Caco-2 (cell line): ENCODE measurements around the gene GRIN3B. TPM values are rescaled to one million over a fixed set of nuclear protein-coding genes. Genes with fewer than 3 reads are reported as not detected.

Experiments
- BruUV-seq: library from RNA; stranded (reverse); fragments of 400-500 nt; replicated peaks from 2 replicates; lab custom pipeline; 2021; lab: Mats Ljungman, UMichigan
- CTCF ChIA-PET: fragments of 300-600 bp; sonication (Branson Sonifier 250); formaldehyde crosslinking; loops from one replicate; lab custom pipeline; 2022; ENCODE audit warnings: antibody characterized with exemption; lab: Charles Lee
- POLR2A ChIA-PET: fragments of 300-600 bp; sonication (Branson Sonifier 250); formaldehyde crosslinking; loops from one replicate; lab custom pipeline; 2022; ENCODE audit warnings: antibody characterized with exemption; lab: Charles Lee
- DNase-seq, 2 experiments: peaks; one replicate each; pipeline versions ENCODE4 v3.0.0 to v3.0.0-alpha.2; 2020 to 2022
- H3K27me3 ChIP-seq: replicated peaks from 2 replicates; pipeline ENCODE4 v1.6.0; 2011; ENCODE audit warnings: low read length; ENCODE audit not compliant: control insufficient read depth, insufficient read depth
- H3K36me3 ChIP-seq: 2 replicates; pipeline ENCODE4 v1.5.1; 2011; ENCODE audit warnings: low read length; ENCODE audit not compliant: control insufficient read depth, insufficient read depth
- H3K4me1 ChIP-seq: fragments of 250-450 bp; sonication (Bioruptor Pico); 2 replicates; pipeline ENCODE4 v1.5.1; 2020; ENCODE audit warnings: mild to moderate bottlenecking
- H3K4me3 ChIP-seq: 2 replicates; pipeline ENCODE4 v1.5.1; 2011; ENCODE audit warnings: low read depth, mild to moderate bottlenecking, control low read depth, low read length
- H3K9me3 ChIP-seq: fragments of 250-450 bp; sonication (Bioruptor Pico); 2 replicates; pipeline ENCODE4 v1.5.1; 2020; ENCODE audit warnings: mild to moderate bottlenecking, moderate library complexity
- H3K27ac Mint-ChIP-seq: one replicate; pipeline ENCODE4 v1.8.0; 2022; ENCODE audit warnings: mixed read lengths; ENCODE audit not compliant: unreplicated experiment
- H3K27me3 Mint-ChIP-seq: one replicate; pipeline ENCODE4 v1.8.0; 2022; ENCODE audit warnings: mixed read lengths; ENCODE audit not compliant: insufficient read depth, unreplicated experiment
- H3K36me3 Mint-ChIP-seq: one replicate; pipeline ENCODE4 v1.8.0; 2022; ENCODE audit warnings: mild to moderate bottlenecking, mixed read lengths; ENCODE audit not compliant: insufficient read depth, unreplicated experiment
- H3K4me1 Mint-ChIP-seq: one replicate; pipeline ENCODE4 v1.8.0; 2022; ENCODE audit warnings: low read depth, mixed read lengths; ENCODE audit not compliant: unreplicated experiment
- H3K4me3 Mint-ChIP-seq: one replicate; pipeline ENCODE4 v1.8.0; 2022; ENCODE audit warnings: mild to moderate bottlenecking, moderate library complexity, mixed read lengths; ENCODE audit not compliant: unreplicated experiment
- H3K9me3 Mint-ChIP-seq: one replicate; pipeline ENCODE4 v1.8.0; 2022; ENCODE audit warnings: mixed read lengths; ENCODE audit not compliant: unreplicated experiment
- CTCF ChIP-seq, 2 experiments: fragments of 200-600 bp in 1 of 2; IDR thresholded peaks; 1 replicate in 1 of 2; 2 replicates in 1 of 2; pipeline versions ENCODE4 v1.5.1 to v1.8.0; 2011 to 2022; ENCODE audit warnings: antibody characterized with exemption in 1 of 2, control low read depth in 1 of 2, inconsistent platforms in 1 of 2, low read depth in 1 of 2, low read length in 1 of 2, mild to moderate bottlenecking in 1 of 2, moderate library complexity in 1 of 2; ENCODE audit not compliant: insufficient read depth in 1 of 2, severe bottlenecking in 1 of 2, unreplicated experiment in 1 of 2
- intact Hi-C: fragments of 100-400 bp; cut with micrococcal nuclease; formaldehyde crosslinking; loops from one replicate; pipeline ENCODE4 v1.10.0; 2022; ENCODE audit not compliant: unreplicated experiment
- total RNA-seq: library from RNA; stranded (reverse); gene quantifications from 2 replicates; pipeline ENCODE4 v1.2.3, GENCODE V29; 2022

The GRIN3B gene
- total RNA-seq, 1 experiment from 2014 or later = 0.41 TPM

- Histone ChIP-seq H3K4me1 (peaks cover 23% of the 10 kb centered on the region), H3K4me3 (no peak overlapping the region), H3K9me3 (no peaks in the 10 kb centered on the region), H3K27me3 (no peaks in the 10 kb centered on the region), H3K36me3 (no peaks in the 10 kb centered on the region; the same call in 1 of the 2 replicates)
- intact Hi-C loops = no loop called here
- H3K9me3 Mint-ChIP-seq = no peaks in the 10 kb centered on the region
- no TSS peak for BruUV-seq
- no peak for DNase-seq
- no peak overlapping the region for H3K27ac Mint-ChIP-seq
- TF ChIP-seq CTCF (IDR thresholded peaks at IDR 0.05; ENCODE audit: insufficient read depth in 1 of 2, low read depth in 1 of 2, low read length in 1 of 2, severe bottlenecking in 1 of 2, unreplicated experiment in 1 of 2) = no peak
- H3K36me3 Mint-ChIP-seq = peaks cover 27% of the 10 kb centered on the region
- no peaks in the 10 kb centered on the region for H3K27me3 Mint-ChIP-seq
- no peak overlapping the region for H3K4me3 Mint-ChIP-seq
- ChIA-PET POLR2A (no interaction called here), CTCF (no interaction called here)
- peaks cover under 1% of the 10 kb centered on the region for H3K4me1 Mint-ChIP-seq
These were observed 15.8 kb downstream of the GRIN3B start for GRCh38 chr19:1015782-1016646.

GRCh38 chr19:1016647-1017114, 16.5 kb downstream of the GRIN3B start:
- H3K27ac Mint-ChIP-seq = no peak overlapping the region
- ChIA-PET POLR2A (no interaction called here), CTCF (interaction anchor here (0.5 kb wide), 1 partner anchor 136 kb away, joined by 3 read pairs; no protein-coding TSS in a partner anchor)
- H3K9me3 ChIP-seq = no peaks in the 10 kb centered on the region
- H3K4me1 Mint-ChIP-seq = peaks cover 7% of the 10 kb centered on the region
- BruUV-seq = no TSS peak
- no peak overlapping the region for H3K4me3 ChIP-seq
- H3K4me1 ChIP-seq = peaks cover 23% of the 10 kb centered on the region
- intact Hi-C loops = no loop called here
- H3K9me3 Mint-ChIP-seq = no peaks in the 10 kb centered on the region
- DNase-seq = no peak
- no peaks in the 10 kb centered on the region for H3K27me3 Mint-ChIP-seq
- H3K4me3 Mint-ChIP-seq = no peak overlapping the region
- TF ChIP-seq CTCF (IDR thresholded peaks at IDR 0.05; ENCODE audit: insufficient read depth in 1 of 2, low read depth in 1 of 2, low read length in 1 of 2, severe bottlenecking in 1 of 2, unreplicated experiment in 1 of 2) = no peak
- H3K27me3 ChIP-seq = no peaks in the 10 kb centered on the region
- H3K36me3 Mint-ChIP-seq = peaks cover 34% of the 10 kb centered on the region
- H3K36me3 ChIP-seq = no peaks in the 10 kb centered on the region; the same call in 1 of the 2 replicates

- TF ChIP-seq CTCF (IDR thresholded peaks at IDR 0.05; ENCODE audit: insufficient read depth in 1 of 2, low read depth in 1 of 2, low read length in 1 of 2, severe bottlenecking in 1 of 2, unreplicated experiment in 1 of 2) = no peak
- H3K4me1 Mint-ChIP-seq = peaks cover 8% of the 10 kb centered on the region
- DNase-seq = no peak
These were observed 17.1 kb downstream of the GRIN3B start for GRCh38 chr19:1017115-1017905.

More at GRCh38 chr19:1017115-1017905, 17.1 kb downstream of the GRIN3B start:
- H3K27me3 ChIP-seq = no peaks in the 10 kb centered on the region
- no peaks in the 10 kb centered on the region for H3K9me3 ChIP-seq
- Mint-ChIP-seq H3K27ac (no peak overlapping the region), H3K36me3 (peaks cover 38% of the 10 kb centered on the region), H3K9me3 (no peaks in the 10 kb centered on the region), H3K4me3 (no peak overlapping the region), H3K27me3 (no peaks in the 10 kb centered on the region)
- intact Hi-C loops = no loop called here
- no TSS peak for BruUV-seq
- ChIA-PET CTCF (interaction anchor here (0.5 kb wide), 1 partner anchor 136 kb away, joined by 3 read pairs; no protein-coding TSS in a partner anchor), POLR2A (no interaction called here)
- H3K4me3 ChIP-seq = no peak overlapping the region
- H3K36me3 ChIP-seq = no peaks in the 10 kb centered on the region; the same call in 1 of the 2 replicates
- peaks cover 23% of the 10 kb centered on the region for H3K4me1 ChIP-seq
